Endothelial cell of umbilical vein (primary cell): Measurements from ENCODE around the gene NAA20. TPM values are rescaled to one million over a fixed set of nuclear protein-coding genes. Genes with fewer than 3 reads are reported as not detected.

Source experiments
- BruUV-seq: library from RNA; stranded (reverse); fragments of 400-500 nt; replicated peaks from 2 replicates; lab custom pipeline; 2021; lab: Mats Ljungman, UMichigan
- CTCF ChIA-PET: fragments of 300-600, 350-600 bp; sonication (Branson Sonifier 250); formaldehyde crosslinking; loops from one replicate; lab custom pipeline; 2021; ENCODE audit warnings: antibody characterized with exemption, inconsistent platforms; lab: Charles Lee
- POLR2A ChIA-PET: fragments of 300-600, 350-600 bp; sonication (Branson Sonifier 250); formaldehyde crosslinking; loops from one replicate; lab custom pipeline; 2021; ENCODE audit warnings: antibody characterized with exemption, inconsistent platforms; lab: Charles Lee
- DNase-seq: peaks from one replicate; pipeline ENCODE4 v3.0.0-alpha.2; 2011; ENCODE audit warnings: low read depth, low spot score
- FAIRE-seq: peaks from 2 replicates; lab custom pipeline; 2011; peaks lifted over from hg19 to GRCh38; lab: Jason Lieb, UNC
- H2AFZ ChIP-seq: 2 replicates; pipeline ENCODE4 v1.6.0; 2012; ENCODE audit warnings: low read depth, low read length, control low read depth, inconsistent platforms
- H3K27ac ChIP-seq: 2 replicates; pipeline ENCODE4 v1.5.1; 2011; ENCODE audit warnings: low read depth, mild to moderate bottlenecking, control low read depth, low read length, moderate library complexity; ENCODE audit not compliant: insufficient read depth
- H3K27me3 ChIP-seq, 2 experiments: 2 replicates each; pipeline versions ENCODE4 v1.6.0 to v1.6.1; 2011; ENCODE audit warnings: low read length in 2 of 2, mixed read lengths in 1 of 2; ENCODE audit not compliant: control insufficient read depth in 2 of 2, insufficient read depth in 2 of 2
- H3K36me3 ChIP-seq, 2 experiments: 2 replicates in 1 of 2; 3 replicates in 1 of 2; pipeline ENCODE4 v1.5.1; 2011; ENCODE audit warnings: low read length in 2 of 2, mild to moderate bottlenecking in 1 of 2, moderate library complexity in 1 of 2; ENCODE audit not compliant: control insufficient read depth in 2 of 2, insufficient read depth in 2 of 2; ENCODE audit errors: extremely low read depth in 1 of 2
- H3K4me1 ChIP-seq: 3 replicates; pipeline ENCODE4 v1.5.1; 2011; ENCODE audit warnings: mild to moderate bottlenecking, low read length; ENCODE audit not compliant: control insufficient read depth, insufficient read depth; ENCODE audit errors: extremely low read depth
- H3K4me2 ChIP-seq: 2 replicates; pipeline ENCODE4 v1.6.1; 2011; ENCODE audit warnings: low read length, control low read depth, mixed read lengths; ENCODE audit not compliant: insufficient read depth
- H3K4me3 ChIP-seq, 3 experiments: fragments of 200-600 bp in 1 of 3; sonication (generic), shearing (Covaris generic) in 1 of 3; replicated peaks in 1 of 3; 2 replicates each; pipeline ENCODE4 v1.5.1; 2011 to 2016; ENCODE audit warnings: control low read depth in 3 of 3, low read length in 3 of 3, mild to moderate bottlenecking in 2 of 3, inconsistent platforms in 1 of 3, low read depth in 1 of 3, moderate library complexity in 1 of 3; ENCODE audit not compliant: insufficient read depth in 1 of 3
- H3K79me2 ChIP-seq: 2 replicates; pipeline ENCODE4 v1.6.0; 2012; ENCODE audit warnings: low read length, inconsistent platforms; ENCODE audit not compliant: control insufficient read depth, insufficient read depth
- H3K9ac ChIP-seq: replicated peaks from 2 replicates; pipeline ENCODE3; 2011; ENCODE audit warnings: low read length, control low read depth; ENCODE audit not compliant: insufficient read depth; ENCODE audit errors: extremely low read depth
- H3K9me1 ChIP-seq: replicated peaks from 3 replicates; pipeline ENCODE4 v1.6.0; 2011; ENCODE audit warnings: mild to moderate bottlenecking, low read length; ENCODE audit not compliant: control insufficient read depth, insufficient read depth; ENCODE audit errors: extremely low read depth
- H3K9me3 ChIP-seq: replicated peaks from 2 replicates; pipeline ENCODE4 v1.5.1; 2012; ENCODE audit warnings: low read length, inconsistent platforms; ENCODE audit not compliant: control insufficient read depth, insufficient read depth
- H4K20me1 ChIP-seq: replicated peaks from 2 replicates; pipeline ENCODE3; 2011; ENCODE audit warnings: mild to moderate bottlenecking, low read length; ENCODE audit not compliant: control insufficient read depth, insufficient read depth; ENCODE audit errors: extremely low read depth
- EZH2 ChIP-seq: IDR thresholded peaks from 2 replicates; pipeline ENCODE4 v1.6.1; 2012; ENCODE audit warnings: borderline replicate concordance, low read depth, mild to moderate bottlenecking, moderate library complexity, low read length, inconsistent platforms; ENCODE audit not compliant: severe bottlenecking
- FOS ChIP-seq: IDR thresholded peaks from 2 replicates; pipeline ENCODE4 v1.6.1; 2011; ENCODE audit warnings: mild to moderate bottlenecking, low read length, moderate library complexity, borderline replicate concordance; ENCODE audit not compliant: insufficient read depth
- JUN ChIP-seq: IDR thresholded peaks from 2 replicates; pipeline ENCODE4 v1.6.1; 2011; ENCODE audit warnings: borderline replicate concordance, low read depth; ENCODE audit not compliant: insufficient read length, insufficient read depth
- MYC ChIP-seq: IDR thresholded peaks from one replicate; pipeline ENCODE4 v1.6.1; 2011; ENCODE audit warnings: mild to moderate bottlenecking, low read depth, low read length
- POLR2A ChIP-seq: IDR thresholded peaks from 2 replicates; pipeline ENCODE4 v1.6.1; 2012; ENCODE audit warnings: low read depth, mild to moderate bottlenecking, control low read depth, low read length
- POLR2AphosphoS5 ChIP-seq: IDR thresholded peaks from 2 replicates; pipeline ENCODE4 v1.6.1; 2012; ENCODE audit warnings: low read depth, mild to moderate bottlenecking, control low read depth, low read length, moderate library complexity; ENCODE audit not compliant: insufficient read depth
- dilution Hi-C: fragments of 300-500 bp; cut with MboI; formaldehyde crosslinking; loops from one replicate; pipeline ENCODE4 v1.15.0; 2019; ENCODE audit warnings: low sequenced_read_pairs; ENCODE audit not compliant: extremely low pct_ligation_motif_present
- intact Hi-C: fragments of 100-400 bp; cut with micrococcal nuclease; formaldehyde crosslinking; loops from one replicate; pipeline ENCODE4 v1.10.0; 2022
- polyA plus RNA-seq, 4 experiments: library from polyadenylated mRNA; depleted of rRNA in 3 of 4; stranded (reverse) in 3 of 4; unstranded in 1 of 4; fragments of >200 nt; gene quantifications; 2 replicates each; pipeline versions ENCODE4 v1.2.1 to v1.2.3, GENCODE V29; 2011 to 2012; ENCODE audit warnings: missing spikeins in 1 of 4
- total RNA-seq: library from RNA; stranded (reverse); gene quantifications from 2 replicates; pipeline ENCODE4 v1.2.3, GENCODE V29; 2021
- TF ChIP-seq, protein P1 (sequence below), 2 donors: IDR thresholded peaks; 1 replicate in 1 of 2; 2 replicates in 1 of 2; pipeline ENCODE4 v1.5.1; 2011; ENCODE audit warnings: low read length in 2 of 2, mild to moderate bottlenecking in 2 of 2, moderate library complexity in 2 of 2, control low read depth in 1 of 2, inconsistent platforms in 1 of 2, low read depth in 1 of 2; ENCODE audit not compliant: insufficient read depth in 1 of 2; ENCODE audit errors: extremely low read depth in 1 of 2
- TF ChIP-seq, protein P2 (sequence below): IDR thresholded peaks from 2 replicates; pipeline ENCODE4 v1.6.1; 2011; ENCODE audit not compliant: insufficient read depth, insufficient read length

The NAA20 gene
- total and polyA plus RNA-seq, 2 donors (not counting 3 experiments of a cell fraction or from before 2014, with no cell fraction given) = 48.6 to 77.3 TPM

DNA sequence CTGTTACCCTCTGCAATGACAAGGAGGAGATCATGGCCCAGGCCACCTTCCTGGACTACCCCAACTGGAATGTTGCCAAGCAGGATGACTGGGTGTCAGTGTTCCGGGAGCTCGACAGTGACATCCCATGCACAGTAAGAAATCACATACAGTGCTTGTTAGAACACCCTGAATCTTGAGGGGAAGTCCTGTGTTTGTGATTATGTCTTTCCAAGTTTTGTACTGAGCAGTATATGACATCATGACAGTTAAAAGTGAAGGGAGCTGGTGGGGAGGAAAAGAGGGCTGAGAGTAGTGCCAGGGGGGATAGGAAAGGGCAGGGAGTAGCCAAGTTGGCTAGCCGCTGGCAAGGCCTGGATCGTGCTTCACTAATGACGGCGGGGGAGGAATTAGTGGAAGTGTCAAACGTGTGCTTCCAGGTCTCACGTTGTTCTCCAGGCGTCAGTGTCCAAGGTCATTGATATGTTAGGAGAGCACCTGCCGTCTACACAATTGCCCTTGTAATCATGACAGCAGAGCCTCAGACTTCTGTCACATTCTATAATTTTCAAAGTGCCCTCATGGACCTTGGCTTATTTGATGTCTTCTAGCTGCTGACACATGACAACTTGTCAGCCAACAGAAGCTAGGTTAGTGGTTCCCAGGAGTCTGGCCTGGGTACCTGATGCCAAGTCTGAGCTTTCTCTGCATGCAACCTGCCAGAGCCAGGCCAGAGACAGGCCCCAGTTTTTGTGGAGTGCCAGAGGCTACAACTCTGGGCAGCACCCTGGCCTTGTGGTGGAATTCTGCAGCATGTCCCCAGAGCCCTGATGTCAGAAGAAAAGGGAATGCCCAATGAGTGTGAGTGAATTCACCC, 53.9 kb downstream of the NAA20 start:
- FAIRE-seq (no peak), DNase-seq (no peak)
- Histone ChIP-seq H2AFZ (no peak overlapping the region), H3K4me1 (no peaks in the 10 kb centered on the region), H3K79me2 (no peaks in the 10 kb centered on the region), H3K4me2 (no peak overlapping the region), H3K36me3 (no peaks in the 10 kb centered on the region), H3K27ac (no peak overlapping the region), H3K9me1 (no peaks in the 10 kb centered on the region), H3K9me3 (no peaks in the 10 kb centered on the region), H4K20me1 (no peaks in the 10 kb centered on the region), H3K9ac (no peak overlapping the region), H3K4me3 (no peak overlapping the region), H3K27me3 (peaks cover 6 to 7% of the 10 kb centered on the region in 2 experiments)
- POLR2A ChIA-PET = no interaction called here
- TF ChIP-seq, protein P1, sequence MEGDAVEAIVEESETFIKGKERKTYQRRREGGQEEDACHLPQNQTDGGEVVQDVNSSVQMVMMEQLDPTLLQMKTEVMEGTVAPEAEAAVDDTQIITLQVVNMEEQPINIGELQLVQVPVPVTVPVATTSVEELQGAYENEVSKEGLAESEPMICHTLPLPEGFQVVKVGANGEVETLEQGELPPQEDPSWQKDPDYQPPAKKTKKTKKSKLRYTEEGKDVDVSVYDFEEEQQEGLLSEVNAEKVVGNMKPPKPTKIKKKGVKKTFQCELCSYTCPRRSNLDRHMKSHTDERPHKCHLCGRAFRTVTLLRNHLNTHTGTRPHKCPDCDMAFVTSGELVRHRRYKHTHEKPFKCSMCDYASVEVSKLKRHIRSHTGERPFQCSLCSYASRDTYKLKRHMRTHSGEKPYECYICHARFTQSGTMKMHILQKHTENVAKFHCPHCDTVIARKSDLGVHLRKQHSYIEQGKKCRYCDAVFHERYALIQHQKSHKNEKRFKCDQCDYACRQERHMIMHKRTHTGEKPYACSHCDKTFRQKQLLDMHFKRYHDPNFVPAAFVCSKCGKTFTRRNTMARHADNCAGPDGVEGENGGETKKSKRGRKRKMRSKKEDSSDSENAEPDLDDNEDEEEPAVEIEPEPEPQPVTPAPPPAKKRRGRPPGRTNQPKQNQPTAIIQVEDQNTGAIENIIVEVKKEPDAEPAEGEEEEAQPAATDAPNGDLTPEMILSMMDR (IDR thresholded peaks at IDR 0.05; ENCODE audit: extremely low read depth in 1 of 2, insufficient read depth in 1 of 2, low read depth in 1 of 2, low read length in 2 of 2) = no peak
- TF ChIP-seq FOS (no peak), EZH2 (no peak), POLR2A (no peak), POLR2AphosphoS5 (no peak), MYC (no peak), JUN (no peak)
- TF ChIP-seq, protein P2, sequence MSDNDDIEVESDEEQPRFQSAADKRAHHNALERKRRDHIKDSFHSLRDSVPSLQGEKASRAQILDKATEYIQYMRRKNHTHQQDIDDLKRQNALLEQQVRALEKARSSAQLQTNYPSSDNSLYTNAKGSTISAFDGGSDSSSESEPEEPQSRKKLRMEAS = no peak
- BruUV-seq = no TSS peak
- intact Hi-C loops (no loop called here), dilution Hi-C loops (no loop called here)
- CTCF ChIA-PET = no interaction called here
